ENCODE data around the gene ZBTB12.
"Not testable (repeated sequence)": the region's sequence is repeated elsewhere in the genome, so short reads cannot be mapped to it uniquely, and the experiment has no call there.

ZBTB12 gene

GRCh38 chr6:31857774-31858173 is 44.1 kb downstream of the ZBTB12 start:
- not testable (repeated sequence) for DNase-seq (ENCODE audit: insufficient read length, low spot score); FAIRE-seq

DNA sequence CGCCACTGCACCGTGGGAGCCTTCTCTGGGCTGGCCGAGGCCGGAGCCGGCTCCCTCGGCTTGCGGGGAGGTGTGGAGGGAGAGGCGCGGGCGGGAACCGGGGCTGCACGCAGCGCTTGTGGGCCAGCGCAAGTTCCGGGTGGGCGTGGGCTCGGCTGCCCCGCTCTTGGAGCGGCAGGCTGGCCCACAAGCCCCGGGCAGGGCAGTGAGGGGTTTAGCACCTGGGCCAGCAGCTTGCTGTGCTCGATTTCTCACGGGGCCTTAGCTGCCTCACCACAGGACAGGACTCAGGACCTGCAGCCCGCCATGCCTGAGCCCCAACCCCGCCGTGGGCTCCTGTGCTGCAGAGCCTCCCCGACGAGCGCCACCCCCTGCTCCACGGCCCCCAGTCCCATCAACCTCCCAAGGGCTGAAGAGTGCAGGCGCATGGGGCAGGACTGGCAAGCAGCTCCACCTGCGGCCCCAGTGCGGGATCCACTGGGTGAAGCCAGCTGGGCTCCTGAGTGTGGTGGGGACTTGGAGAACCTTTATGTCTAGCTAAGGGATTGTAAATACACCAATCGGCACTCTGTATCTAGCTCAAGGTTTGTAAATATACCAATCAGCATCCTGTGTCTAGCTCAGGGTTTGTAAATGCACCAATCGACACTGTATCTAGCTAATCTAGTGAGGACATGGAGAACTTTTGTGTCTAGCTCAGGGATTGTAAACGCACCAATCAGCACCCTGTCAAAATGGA is 49.7 kb downstream of the ZBTB12 start:
- DNase-seq (ENCODE audit: insufficient read length, low spot score); FAIRE-seq: not testable (repeated sequence)

DNA sequence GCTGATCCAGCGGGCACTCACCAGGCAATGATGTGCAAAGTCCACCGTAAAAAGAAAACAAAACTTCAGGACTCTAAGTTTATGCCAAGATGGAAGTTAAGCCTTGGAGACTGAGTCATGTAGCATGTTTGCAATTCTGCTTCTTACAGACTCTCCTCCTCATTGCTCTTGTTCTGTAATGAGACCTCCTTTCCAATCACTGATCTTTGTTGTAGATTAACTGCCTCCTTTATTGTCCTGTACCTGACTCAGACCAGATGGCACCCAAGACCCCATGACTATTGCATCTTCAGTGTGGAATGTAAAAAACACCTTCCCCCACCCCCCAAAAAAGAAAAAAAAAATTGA is 50.4 kb downstream of the ZBTB12 start:
- no peak for DNase-seq (ENCODE audit: insufficient read length, low spot score)
- FAIRE-seq: no peak

GRCh38 chr6:31850765-31851484 is 51.0 kb downstream of the ZBTB12 start:
- FAIRE-seq (no peak), DNase-seq (ENCODE audit: insufficient read length, low spot score) (no peak)

Measured in GM19239 (cell line).